ENCODE measurements around the gene OLFML2B.
A peak's percentile ranks its signal among the peaks of the same experiment; 100 is the strongest.

OLFML2B gene

DNA sequence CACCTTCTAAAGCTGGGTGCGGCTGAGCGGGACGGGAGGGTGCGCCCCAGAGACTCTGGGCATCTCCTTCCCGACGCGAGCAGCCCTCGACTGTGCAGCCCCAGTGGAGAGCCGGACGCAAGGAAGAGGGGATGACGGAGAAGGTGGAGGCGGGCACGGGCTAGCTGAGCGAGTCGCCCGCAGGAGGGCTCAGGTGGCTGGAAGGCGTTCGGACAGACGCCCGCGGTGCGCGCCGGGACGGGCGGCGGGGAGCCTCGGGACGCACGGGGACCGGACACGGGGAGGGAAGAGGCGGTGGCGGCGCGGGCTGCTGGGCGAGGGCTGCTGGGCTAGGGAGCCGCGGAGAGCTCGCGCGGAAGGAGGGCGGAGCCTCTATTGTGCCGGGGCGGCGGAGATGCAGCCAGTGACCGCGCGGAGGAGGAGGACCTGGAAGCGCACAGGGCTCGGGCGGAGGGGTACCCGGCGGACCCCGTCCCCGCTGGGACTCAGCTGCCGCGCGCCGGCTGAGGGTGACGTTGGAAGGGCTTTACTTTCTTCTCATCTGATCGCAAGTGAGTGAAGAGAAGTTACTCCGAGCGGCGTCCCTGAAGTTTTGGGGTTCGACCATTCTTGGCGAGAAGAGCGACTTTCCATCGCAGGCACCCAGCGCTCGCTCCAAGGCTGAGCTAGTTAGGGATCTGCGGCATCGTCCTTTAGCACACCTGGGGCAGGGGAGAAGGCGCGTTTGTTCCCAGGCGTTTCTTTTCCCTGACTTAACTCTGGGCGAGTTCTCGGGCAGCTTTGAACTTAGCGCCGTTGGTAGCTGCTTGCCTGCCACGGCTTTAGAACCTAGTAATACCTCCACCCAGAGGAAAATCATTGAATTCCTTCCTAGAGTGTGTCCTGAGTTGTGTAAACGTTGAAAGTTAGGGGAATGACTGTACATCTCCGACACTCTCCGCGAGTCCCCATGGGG, at the start of gene OLFML2B:
TSS of gene OLFML2B (minus strand) at position 323 of the 955 bp plus-strand sequence. CDS start 439 bp downstream, outside the sequence.
- Histone ChIP-seq H3K4me1 (ENCODE audit: insufficient read depth, low read length) (peaks cover 3% of the 10 kb centered on the region; the same call in 1 of the 2 replicates), H3K36me3 (ENCODE audit: insufficient read depth, low read length) (no peaks in the 10 kb centered on the region), H3K4me3 (ENCODE audit: low read depth in 1 of 2, low read length in 2 of 2) (no peak within 1 kb of the TSS), H3K4me2 (ENCODE audit: insufficient read depth, low read length) (peak within 1 kb of the TSS; percentile 44), H2AFZ (ENCODE audit: low read depth, low read length) (no peak within 1 kb of the TSS), H3K9me3 (ENCODE audit: insufficient read depth, low read length, severe bottlenecking) (no peaks in the 10 kb centered on the region), H3K27me3 (ENCODE audit: insufficient read depth, low read length, poor library complexity) (peaks cover 51% of the 10 kb centered on the region), H3K27ac (ENCODE audit: low read length) (no peak within 1 kb of the TSS), H3K9ac (ENCODE audit: low read depth, low read length) (no peak within 1 kb of the TSS), H4K20me1 (ENCODE audit: insufficient read depth, low read length) (no peaks in the 10 kb centered on the region), H3K79me2 (ENCODE audit: insufficient read depth, low read length) (no peaks in the 10 kb centered on the region)
- TF ChIP-seq EZH2 (IDR thresholded peaks at IDR 0.05; ENCODE audit: borderline replicate concordance, low read depth, low read length, severe bottlenecking) (peak; percentile 67), CTCF (IDR thresholded peaks at IDR 0.05; ENCODE audit: borderline replicate concordance, extremely low read depth, low read length, poor library complexity, severe bottlenecking) (no peak)
- DNase-seq (peak; percentile 12), ATAC-seq (ENCODE audit: insufficient read depth, low read depth) (peak; percentile 78)

GRCh38 chr1:162072740-162073139, 49.1 kb upstream of the OLFML2B start:
- Histone ChIP-seq H3K9me3 (ENCODE audit: insufficient read depth, low read length, severe bottlenecking) (no peaks in the 10 kb centered on the region), H3K27ac (ENCODE audit: low read length) (no peak overlapping the region), H2AFZ (ENCODE audit: low read depth, low read length) (no peak overlapping the region), H3K79me2 (ENCODE audit: insufficient read depth, low read length) (no peaks in the 10 kb centered on the region), H3K4me2 (ENCODE audit: insufficient read depth, low read length) (no peak overlapping the region), H3K36me3 (ENCODE audit: insufficient read depth, low read length) (no peaks in the 10 kb centered on the region), H3K4me1 (ENCODE audit: insufficient read depth, low read length) (peaks cover 16% of the 10 kb centered on the region), H3K9ac (ENCODE audit: low read depth, low read length) (no peak overlapping the region), H3K27me3 (ENCODE audit: insufficient read depth, low read length, poor library complexity) (peaks cover 57% of the 10 kb centered on the region), H4K20me1 (ENCODE audit: insufficient read depth, low read length) (peaks cover 8% of the 10 kb centered on the region), H3K4me3 (ENCODE audit: low read depth in 1 of 2, low read length in 2 of 2) (no peak overlapping the region)
- TF ChIP-seq CTCF (IDR thresholded peaks at IDR 0.05; ENCODE audit: borderline replicate concordance, extremely low read depth, low read length, poor library complexity, severe bottlenecking) = no peak
- TF ChIP-seq EZH2 (IDR thresholded peaks at IDR 0.05; ENCODE audit: borderline replicate concordance, low read depth, low read length, severe bottlenecking) = no peak
- ATAC-seq (ENCODE audit: insufficient read depth, low read depth) (no peak), DNase-seq (no peak)

GRCh38 chr1:162070825-162071224, 47.2 kb upstream of the OLFML2B start:
- Histone ChIP-seq H3K79me2 (ENCODE audit: insufficient read depth, low read length) (no peaks in the 10 kb centered on the region), H3K27me3 (ENCODE audit: insufficient read depth, low read length, poor library complexity) (peaks cover 53% of the 10 kb centered on the region), H3K9me3 (ENCODE audit: insufficient read depth, low read length, severe bottlenecking) (no peaks in the 10 kb centered on the region), H4K20me1 (ENCODE audit: insufficient read depth, low read length) (peaks cover 8% of the 10 kb centered on the region), H3K4me3 (ENCODE audit: low read depth in 1 of 2, low read length in 2 of 2) (no peak overlapping the region), H2AFZ (ENCODE audit: low read depth, low read length) (no peak overlapping the region), H3K4me2 (ENCODE audit: insufficient read depth, low read length) (no peak overlapping the region), H3K9ac (ENCODE audit: low read depth, low read length) (no peak overlapping the region), H3K27ac (ENCODE audit: low read length) (no peak overlapping the region), H3K36me3 (ENCODE audit: insufficient read depth, low read length) (no peaks in the 10 kb centered on the region), H3K4me1 (ENCODE audit: insufficient read depth, low read length) (peaks cover 16% of the 10 kb centered on the region)
- DNase-seq = no peak
- no peak for ATAC-seq (ENCODE audit: insufficient read depth, low read depth)
- TF ChIP-seq EZH2 (IDR thresholded peaks at IDR 0.05; ENCODE audit: borderline replicate concordance, low read depth, low read length, severe bottlenecking) (no peak), CTCF (IDR thresholded peaks at IDR 0.05; ENCODE audit: borderline replicate concordance, extremely low read depth, low read length, poor library complexity, severe bottlenecking) (no peak)
